Stimulated activated CD4-positive, alpha-beta T cell treated with anti-CD3 and anti-CD28 coated beads, Interleukin-4, amount 100 ng/mL, for 1 hour (primary cell): ENCODE data around the gene C19orf25.
"Not testable (repeated sequence)": the region's sequence is repeated elsewhere in the genome, so short reads cannot be mapped to it uniquely, and the experiment has no call there.

Experiments
- DNase-seq: peaks from one replicate; pipeline ENCODE4 v3.0.0-alpha.2; 2020

Gene C19orf25

GRCh38 chr19:1495051-1495798 is 16.2 kb upstream of the C19orf25 start:
- DNase-seq: no peak

- no peak for DNase-seq
These were observed 15.2 kb upstream of the C19orf25 start for GRCh38 chr19:1494115-1494815.

DNA sequence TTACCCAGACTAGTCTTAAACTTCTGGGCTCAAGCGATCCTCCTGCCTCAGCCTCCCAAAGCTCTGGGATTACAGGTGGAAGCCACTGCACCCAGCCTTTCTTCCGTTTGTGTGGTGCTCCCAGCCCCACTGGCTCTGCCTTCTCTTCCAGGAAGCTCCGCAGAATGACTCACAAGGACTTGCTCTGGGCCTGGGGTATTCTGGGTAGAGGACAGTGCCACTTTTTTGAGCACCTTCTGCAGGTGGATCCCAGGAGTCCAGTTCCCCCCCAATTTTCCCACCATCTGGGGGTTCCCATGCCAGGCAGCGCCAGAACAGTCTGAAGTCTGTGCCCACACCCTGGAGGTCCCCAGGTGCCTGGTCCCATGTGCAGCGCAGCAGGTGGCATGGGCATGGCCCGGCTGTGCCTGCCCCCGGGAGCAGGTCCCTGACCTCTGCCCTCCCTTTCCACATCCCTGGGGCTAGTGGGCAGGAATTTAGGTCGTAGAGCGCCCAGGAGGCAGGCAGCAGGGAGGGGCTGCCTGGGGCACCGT is 13.5 kb upstream of the C19orf25 start:
- DNase-seq: no peak

- no peak for DNase-seq
These were observed 12.8 kb upstream of the C19orf25 start for GRCh38 chr19:1491849-1492170.

GRCh38 chr19:1491114-1491848 is 12.3 kb upstream of the C19orf25 start, which contains the start of gene REEP6:
Gene REEP6 (plus strand): TSS chr19:1491181. CDS start chr19:1491270, 89 bp downstream.
- DNase-seq: no peak

GRCh38 chr19:1490311-1491113 is 11.5 kb upstream of the C19orf25 start, which contains the start of gene PCSK4:
Gene PCSK4 (minus strand): TSS chr19:1490350. CDS start chr19:1490346, 4 bp downstream.
- DNase-seq: peak; percentile 96

- DNase-seq: no peak
These were observed 10.7 kb upstream of the C19orf25 start for GRCh38 chr19:1489463-1490310.

DNA sequence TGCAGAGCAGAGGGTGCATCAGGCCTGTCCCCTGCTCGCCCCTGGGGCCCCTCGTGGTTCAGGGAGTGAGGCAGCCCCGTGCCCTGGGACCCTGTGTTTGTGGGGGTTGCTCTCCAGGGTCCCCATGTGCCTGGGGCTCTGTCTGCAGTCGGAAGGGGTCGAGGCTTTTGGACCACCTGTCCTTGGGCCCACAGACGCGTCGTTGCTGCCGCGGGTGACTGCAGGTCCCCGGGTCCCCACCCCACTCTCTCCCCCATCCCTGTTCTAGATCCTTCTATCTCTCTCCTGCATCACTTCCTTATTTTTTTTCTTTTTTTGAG is 9.2 kb upstream of the C19orf25 start:
- no peak for DNase-seq

DNA sequence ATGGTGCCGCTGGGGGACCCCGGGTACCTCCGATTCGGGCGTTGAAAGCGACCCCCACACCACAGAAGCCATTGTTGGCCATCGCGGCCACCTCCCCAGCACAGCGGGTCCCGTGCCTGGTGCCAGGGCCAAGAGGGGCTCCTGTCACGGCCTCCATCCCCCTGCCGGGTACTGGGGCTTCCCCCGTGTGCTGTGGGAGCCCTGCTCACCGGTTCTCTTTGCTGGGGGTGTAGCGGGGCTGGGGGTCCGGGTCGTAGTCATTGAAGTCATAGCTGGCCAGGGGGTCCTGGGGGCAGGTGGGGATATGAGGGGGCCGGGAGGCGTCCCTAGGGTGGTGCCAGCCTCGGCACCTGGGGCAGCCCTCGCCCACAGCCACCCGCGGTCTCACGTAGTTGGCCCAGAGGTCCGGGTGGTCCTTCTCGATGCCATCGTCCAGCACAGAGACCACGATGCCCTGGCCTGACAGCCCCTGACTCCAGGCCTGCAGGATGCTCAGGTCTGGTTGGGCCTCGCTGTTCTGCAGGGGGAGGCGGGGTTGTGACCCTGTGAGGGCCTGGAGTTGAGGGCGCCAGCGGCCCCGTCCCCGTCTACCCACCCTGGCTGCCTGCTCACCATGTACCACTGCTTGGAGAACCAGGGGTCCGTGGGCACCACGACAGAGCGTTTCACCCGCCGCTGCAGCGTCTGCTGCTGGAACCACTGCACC is 8.7 kb upstream of the C19orf25 start:
- no peak for DNase-seq

DNA sequence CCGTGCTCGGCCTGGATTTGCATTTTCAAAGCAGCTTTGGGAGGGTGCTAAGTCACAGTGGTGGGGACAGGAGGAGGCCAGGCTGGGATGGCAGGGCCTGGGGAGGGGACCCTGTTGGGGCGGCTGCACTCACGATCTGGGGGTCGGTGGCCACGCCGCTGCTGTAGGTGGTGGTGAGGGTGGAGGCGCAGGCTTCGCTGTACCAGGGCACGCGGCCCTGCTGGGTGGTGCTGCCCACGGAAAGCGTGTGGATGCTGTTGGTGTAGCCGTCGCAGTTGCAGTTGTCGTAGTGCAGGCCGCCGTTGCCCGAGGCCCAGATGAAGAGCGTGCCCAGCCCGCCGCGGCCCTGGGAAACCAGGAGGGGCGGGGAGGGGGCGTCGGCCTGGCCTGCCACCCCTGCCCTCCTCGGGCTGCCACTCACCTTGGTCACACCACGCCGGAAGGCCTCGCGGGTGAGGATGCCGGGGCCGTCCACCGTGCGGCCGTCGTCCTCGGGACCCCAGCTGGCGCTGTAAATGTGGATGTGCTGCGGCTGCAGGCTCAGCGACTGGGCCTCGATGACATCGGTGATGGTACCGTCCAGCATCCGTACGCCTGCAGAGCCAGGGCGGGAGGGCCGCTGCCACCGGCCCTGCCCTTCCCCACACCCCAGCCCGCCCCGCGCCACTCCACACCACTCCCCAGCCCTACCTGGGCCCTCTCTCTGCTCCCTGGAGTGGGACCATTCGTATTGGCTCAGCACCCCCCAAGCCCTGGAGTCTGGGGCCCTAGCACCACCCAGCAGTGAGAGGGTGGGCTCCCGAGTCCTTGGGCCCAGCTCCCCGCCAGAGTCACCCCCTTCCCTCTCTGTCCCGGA is 7.9 kb upstream of the C19orf25 start:
- no peak for DNase-seq

GRCh38 chr19:1483979-1484428 is 5.0 kb upstream of the C19orf25 start:
- no peak for DNase-seq

DNA sequence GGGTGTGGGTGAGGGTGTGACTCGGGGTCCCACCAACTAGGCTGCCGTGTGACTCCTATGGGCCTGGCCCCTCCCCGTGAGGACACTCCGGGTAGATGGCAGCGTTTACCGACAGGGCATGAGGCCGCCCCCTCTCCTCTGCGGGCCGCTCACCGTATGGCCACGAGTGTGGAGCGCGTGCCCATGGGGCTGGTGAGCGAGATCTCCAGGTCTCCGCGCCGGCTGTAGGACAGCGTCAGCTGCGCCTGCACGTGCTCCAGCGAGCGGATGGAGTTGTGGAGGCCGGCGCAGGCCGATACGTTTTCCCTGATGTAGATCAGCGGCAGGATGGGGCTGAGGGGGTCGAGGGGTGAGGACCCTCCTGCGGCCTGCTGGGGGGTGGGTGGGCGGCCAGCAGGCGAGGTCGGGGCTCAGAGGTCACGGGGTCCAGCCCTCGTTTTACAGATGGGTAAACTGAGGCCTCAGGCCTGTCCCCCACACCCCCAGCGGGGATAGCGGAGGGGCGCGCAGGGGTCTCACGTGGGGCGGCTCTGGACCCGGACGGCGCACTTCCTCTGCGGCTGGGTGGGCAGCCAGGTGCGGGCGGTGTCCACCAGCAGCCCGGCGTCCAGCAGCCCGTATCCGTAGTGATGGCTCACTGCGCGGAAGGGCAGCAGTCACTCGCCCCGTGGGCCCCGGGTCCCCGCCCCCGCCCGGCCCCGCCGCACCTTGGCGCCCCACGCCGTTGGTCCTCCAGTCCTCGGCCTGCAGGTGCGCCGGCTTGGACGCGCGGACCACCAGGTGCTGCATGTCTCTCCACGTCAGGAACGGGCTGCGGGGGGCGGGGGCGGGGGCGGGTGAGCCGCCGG is 4.3 kb upstream of the C19orf25 start:
- DNase-seq: no peak

- no peak for DNase-seq
These were observed 3.5 kb upstream of the C19orf25 start for GRCh38 chr19:1482361-1483130.

DNA sequence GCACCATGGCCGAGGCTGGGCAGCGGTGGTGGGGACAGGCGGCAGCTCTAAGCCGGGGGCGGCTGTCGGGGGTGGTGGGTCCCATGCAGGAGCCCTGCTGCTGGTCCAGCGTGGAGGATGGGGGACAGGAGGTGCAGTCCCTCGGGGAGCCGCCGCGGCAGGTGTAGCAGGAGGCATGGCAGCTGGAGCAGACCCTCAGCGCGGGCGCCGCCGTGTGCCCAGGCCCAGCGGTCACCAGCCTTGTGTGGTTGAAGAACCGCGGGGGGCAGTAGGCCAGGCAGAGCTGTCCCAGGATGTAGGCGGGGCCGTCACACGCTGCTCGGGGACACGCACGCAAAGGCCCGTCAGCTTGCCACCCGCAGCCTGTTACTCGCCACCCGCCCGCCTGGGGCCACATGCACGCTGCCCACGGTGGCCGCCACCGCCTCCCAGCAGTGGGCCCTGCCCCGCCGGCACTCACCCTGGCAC is 2.9 kb upstream of the C19orf25 start:
- DNase-seq: no peak

DNA sequence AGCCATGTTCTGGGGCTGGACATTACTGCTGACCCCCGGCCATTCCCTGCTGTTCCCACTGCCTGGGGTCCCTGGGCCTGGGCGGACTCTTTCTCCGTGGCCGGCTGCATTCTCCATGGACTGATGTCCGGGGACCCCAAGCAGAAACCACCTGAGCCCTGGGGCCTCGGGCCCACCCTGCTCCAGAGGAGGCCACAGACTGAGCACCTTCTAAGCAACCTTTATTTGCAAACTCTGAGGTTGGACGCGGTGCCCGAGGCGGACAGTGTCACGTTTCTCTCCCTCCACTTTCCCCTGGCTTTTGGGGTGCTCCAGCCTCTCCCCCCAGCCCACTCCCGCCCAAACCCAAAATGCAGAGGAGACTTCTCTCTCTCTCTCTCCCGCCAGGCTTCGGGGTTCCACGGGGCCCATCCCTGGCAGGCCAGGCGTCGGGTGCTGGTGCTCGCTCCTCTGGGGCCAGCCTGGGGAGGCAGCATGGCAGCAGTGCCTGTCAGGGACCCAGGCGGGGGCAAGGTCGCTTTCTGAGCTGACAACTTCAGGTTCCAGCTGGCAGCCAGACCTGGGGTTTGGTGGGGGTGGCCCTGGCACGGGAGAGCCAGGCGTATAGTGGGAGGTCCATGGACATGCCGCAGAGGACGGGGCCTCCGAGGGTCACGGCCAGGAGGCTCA is 2.3 kb upstream of the C19orf25 start:
- DNase-seq: no peak

DNA sequence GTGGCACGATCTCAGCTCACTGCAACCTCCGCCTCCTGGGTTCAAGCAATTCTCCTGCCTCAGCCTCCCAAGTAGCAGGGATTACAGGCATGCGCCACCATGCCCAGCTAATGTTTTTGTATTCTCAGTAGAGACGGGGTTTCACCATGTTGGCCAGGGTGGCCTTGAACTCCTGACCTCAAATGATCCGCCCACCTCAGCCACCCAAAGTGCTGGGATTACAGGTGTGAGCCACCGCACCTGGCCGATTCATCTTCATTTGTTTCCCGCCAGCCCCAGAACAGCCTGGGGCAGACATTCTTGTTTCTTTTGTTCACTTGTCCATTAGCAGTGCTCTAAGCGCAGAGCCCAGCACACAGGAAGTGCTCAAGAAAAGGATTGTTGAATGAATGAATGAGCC is 2.0 kb downstream of the C19orf25 start:
- DNase-seq: not testable (repeated sequence)

DNA sequence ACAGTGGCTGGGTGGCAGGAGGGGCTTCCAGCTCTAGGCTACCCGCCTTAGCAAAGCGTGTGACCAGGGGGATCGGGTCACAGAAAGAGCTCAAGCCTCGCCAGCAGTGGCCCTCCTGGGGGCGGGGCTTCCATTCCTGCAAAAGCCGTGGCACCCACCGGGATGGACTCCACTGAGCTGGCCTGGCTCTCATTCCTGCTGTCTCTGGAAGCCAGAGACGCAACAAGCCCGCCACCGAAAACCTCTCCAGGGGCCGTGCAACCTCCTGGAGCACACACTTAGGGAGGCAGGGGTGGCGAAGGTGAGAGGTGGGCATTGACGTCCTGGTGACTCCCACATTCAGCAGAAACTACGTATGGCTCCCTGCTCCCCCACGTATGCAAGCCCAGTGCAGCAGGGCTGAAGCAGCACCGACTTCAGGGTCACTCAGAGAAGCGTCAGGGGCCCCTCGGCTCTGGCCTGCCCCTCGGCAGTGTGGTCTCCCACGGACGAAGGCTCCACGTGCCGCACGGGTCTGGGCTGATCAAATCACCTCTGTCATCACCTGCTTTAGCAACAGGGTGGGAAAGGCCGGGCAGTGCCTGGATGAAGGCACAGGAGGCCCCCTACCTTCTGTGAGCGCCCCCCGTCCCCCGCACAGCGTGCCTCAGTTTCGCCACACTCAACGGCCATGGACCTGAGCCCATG is 3.1 kb downstream of the C19orf25 start:
- DNase-seq: no peak
